HG03139 (cell line): ENCODE measurements around the gene OBSL1.

ENCODE experiments used
- ATAC-seq: cut with Tn5 transposase; IDR thresholded peaks from one replicate; pipeline ENCODE4 v1.9.1; 2021; ENCODE audit not compliant: unreplicated experiment

The OBSL1 gene

DNA sequence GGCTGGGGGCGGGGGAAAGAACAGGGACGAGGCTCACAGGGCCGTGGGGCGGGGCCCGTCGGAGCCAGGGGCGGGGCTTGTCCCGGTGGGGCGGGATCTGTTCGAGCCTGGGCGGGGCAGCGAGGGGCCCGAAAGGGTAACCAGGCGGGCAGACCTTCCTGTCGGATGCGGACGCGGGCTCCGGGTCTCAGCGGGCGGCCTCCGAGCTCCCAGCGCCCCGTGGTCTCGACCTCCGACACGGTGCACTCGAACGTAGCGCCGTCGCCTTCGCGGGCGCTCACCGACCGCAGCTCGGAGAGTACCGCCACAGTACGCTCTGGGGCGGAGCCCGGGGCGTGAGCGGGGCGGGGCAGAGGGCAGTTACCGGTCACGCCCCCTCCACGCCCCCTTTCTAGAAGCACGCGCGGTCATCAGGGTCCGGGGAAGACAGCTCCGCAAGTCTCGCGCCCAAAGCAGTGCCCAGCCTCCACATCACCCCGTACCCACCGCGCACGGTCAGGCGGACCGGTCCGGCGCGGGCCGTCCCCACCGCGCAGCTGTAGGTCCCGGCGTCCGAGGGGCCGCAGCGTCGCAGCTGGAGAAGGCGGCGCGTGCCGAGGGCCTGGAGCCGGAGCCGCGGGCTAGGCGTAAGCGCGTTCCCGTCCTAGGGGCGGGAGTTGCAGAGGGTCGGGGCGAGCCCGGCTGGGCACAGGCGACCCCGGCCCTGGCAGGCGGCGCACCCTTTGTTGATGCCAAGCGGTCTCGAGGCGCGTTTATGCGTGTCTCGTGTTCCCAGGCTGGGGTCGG, 18.8 kb downstream of the OBSL1 start:
- peak; percentile 84 for ATAC-seq

GRCh38 chr2:219551441-219552381, 19.6 kb downstream of the OBSL1 start:
- ATAC-seq = peak; percentile 3

DNA sequence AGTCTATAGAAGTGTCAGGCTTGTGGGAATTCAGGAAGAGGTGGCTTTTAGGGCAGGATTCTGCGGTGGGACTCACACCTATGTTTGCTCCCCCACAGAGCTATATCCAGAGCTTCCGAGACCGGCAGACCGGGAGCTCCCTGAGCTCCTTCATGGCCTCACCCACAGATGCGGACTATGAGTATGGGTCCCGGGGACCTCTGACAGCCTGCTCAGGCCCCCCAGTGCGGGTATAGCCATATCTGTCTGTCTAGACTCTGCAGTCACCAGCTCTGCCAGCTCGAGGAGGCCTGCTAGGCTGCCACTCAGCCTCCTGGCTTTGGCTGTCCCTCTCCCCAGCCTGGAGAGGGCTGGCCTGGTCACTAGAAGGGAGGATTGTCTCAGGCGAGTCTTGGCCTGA, 21.7 kb downstream of the OBSL1 start:
- no peak for ATAC-seq

GRCh38 chr2:219548990-219549389, 22.3 kb downstream of the OBSL1 start:
- no peak for ATAC-seq

- ATAC-seq = no peak
These were observed 23.7 kb downstream of the OBSL1 start for GRCh38 chr2:219547621-219548020.

GRCh38 chr2:219545943-219546352, 25.4 kb downstream of the OBSL1 start:
- no peak for ATAC-seq

GRCh38 chr2:219545295-219545942, 25.9 kb downstream of the OBSL1 start:
- ATAC-seq = no peak

DNA sequence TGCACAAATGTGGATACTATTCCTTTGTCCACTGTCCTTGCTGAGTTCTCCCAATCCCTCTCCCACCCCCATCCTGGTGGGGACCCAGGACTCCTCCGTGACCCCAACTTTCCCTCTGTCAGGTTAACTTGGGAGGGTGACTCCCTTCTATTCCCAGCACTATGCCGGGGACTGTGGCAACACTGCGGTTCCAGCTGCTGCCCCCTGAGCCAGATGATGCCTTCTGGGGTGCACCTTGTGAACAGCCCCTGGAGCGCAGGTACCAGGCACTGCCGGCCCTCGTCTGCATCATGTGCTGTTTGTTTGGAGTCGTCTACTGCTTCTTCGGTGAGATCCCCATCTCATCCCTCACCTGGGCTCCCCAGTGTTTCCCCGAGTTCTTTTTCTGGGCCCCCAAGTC, 26.8 kb downstream of the OBSL1 start:
- ATAC-seq = no peak

GRCh38 chr2:219543596-219544358, 27.6 kb downstream of the OBSL1 start, which contains the start of the genes CHPF and TMEM198:
Gene CHPF, minus strand, starts transcription at chr2:219543809. Its CDS starts 271 bp downstream, at chr2:219543538.
Gene TMEM198, plus strand, starts transcription at chr2:219544028. Its CDS starts 700 bp downstream, at chr2:219544728.
- peak; percentile 68 for ATAC-seq

DNA sequence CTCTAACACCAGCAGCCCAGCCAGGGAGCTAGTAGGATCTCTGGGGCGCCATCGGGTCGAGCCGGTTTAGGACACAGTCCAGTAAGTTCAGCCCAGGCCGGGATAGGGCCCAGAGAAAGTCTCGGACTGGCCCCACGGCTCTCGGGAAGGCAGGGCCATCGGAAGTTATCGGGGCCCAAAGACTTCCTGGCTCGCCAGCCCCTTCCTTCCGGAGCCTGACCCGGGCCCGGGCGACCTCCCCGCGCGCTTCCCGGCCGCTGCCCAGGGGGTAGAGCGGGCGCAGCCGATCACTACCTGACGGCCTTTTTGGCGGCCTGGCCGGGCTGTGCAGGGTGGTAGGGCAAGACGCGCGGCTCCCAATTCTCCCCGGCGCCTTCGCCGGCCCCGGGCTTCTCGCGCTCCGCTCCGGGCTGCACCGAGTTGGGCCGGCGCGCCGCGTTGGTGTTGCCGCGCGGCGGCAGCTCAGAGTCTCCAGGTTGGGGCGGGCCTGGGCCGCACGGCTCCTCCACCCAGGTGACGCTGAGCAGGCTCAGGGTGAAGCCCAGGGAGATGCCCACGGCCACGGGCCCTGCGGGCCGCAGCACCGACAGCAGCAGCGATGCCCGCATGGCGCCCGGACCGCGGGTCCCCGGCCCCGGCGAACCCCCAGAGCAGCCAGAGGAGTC, 28.3 kb downstream of the OBSL1 start:
- ATAC-seq = peak; percentile 30

GRCh38 chr2:219541611-219542180, 29.6 kb downstream of the OBSL1 start:
- peak; percentile 46 for ATAC-seq

DNA sequence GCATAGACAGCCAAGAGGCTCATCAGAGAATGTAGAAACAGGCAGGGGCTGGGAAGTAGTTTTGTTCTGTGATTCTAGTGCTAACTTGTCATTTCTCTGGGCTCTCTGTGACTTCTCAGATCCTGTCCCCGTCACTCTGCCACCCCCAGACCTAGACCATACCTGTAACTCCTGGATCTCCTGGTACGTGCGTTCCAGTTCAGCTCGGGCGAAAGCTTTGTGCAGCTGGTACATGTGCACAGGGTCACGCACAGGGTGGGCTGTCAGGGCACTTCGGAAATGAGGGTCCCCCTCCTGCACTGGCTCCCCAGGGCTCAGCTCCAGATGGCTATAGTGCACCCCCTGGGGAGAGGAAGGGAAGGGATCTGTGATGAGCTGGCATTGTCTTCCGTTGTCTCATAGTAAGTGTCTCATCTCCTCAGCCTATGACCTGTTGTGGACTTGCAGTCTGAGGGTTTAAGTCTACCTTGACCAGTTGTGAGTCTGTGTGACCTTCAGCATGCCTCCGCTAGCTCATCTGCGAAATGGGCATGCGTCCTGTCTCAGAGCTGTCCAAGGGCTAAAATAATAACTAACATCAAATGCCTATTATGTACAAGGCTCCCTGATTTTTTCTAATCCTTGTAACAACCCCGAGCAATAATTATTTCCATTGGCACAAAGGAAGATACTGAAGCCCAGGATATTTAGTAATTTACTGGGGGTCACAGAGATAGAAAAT, 30.4 kb downstream of the OBSL1 start:
- no peak for ATAC-seq

- ATAC-seq = no peak
These were observed 31.2 kb downstream of the OBSL1 start for GRCh38 chr2:219539926-219540678.

- ATAC-seq = no peak
These were observed 32.2 kb downstream of the OBSL1 start for GRCh38 chr2:219538956-219539788.

GRCh38 chr2:219538504-219538951, 32.8 kb downstream of the OBSL1 start:
- no peak for ATAC-seq

DNA sequence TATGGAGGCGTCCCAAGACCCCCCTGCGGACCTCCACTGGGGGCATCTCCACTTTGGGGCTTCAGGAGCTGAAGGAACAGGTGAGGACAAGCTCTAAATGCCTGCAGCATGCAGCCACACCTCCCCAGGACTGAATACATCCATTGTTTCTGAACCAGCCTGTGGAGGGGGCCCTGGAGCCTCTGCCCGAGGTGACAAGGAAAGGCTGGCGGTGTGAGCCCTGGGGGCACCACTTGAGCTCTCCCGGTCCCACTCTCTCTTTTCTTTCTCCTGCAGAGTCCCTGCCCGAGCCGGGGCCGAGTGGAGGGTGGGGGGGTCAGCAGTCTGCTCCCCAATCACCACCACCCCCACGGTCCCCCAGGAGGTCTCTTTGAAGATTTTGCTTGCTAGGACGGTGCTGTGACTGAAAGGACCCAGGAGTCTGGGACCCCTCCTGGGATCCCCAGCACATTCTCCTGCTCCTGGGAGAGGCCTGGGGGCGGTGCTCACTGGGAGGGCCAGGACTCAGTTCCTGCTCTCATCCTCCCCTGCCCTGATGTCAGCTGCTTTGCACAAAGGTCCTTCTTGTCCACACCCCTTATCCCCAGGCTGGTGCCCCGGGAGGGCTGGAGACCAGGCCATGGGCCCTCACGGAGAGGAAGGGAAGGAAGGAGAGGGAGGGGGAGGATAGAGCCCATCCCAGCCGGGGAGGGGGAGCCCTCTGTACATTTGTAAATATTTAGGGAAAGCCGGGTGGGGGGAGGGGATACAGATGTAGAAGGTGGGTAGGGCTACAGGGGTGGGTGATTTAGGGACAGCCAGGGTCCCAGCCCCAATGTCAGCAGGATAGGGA, 33.5 kb downstream of the OBSL1 start:
- ATAC-seq = no peak
